Measurements from ENCODE around the gene RAMP3. TPM values are rescaled to one million over a fixed set of nuclear protein-coding genes. Genes with fewer than 3 reads are reported as not detected.

RAMP3 gene
- total RNA-seq, 1 experiment from 2014 or later, result not detected

DNA sequence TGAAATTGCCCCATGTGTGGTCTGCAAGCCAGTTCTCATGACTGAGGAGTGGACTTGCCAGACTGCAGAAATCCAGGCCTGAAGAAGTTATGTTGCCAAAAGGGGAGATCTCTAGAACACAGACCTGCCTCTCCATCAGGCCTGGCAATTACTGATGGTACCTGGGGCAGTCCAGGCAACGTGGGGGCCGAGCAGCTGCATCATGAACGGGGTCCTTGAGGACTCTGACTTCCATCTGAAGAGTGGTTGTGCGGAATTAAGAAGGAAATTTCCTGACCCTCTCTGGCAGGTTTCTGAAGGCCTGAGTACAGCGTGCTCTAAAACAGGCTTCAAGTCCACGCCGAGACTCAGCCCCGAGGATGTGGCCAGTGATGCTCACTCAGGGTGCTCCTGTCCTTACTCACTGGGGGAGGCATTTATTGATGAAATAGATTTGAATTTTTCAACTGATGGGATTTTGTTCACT lies 30.4 kb downstream of the RAMP3 start:
- TF ChIP-seq CTCF (conservative IDR thresholded peaks at IDR 0.05), result no peak
- TF ChIP-seq EZH2 (IDR thresholded peaks at IDR 0.05; ENCODE audit: low read depth), result no peak
- CTCF ChIA-PET, result interaction anchor here (0.6 kb wide), 1 partner anchor 17 kb away, joined by 3 read pairs; no protein-coding TSS in a partner anchor
- Histone ChIP-seq H3K9me2 (ENCODE audit: insufficient read depth) (no peaks in the 10 kb centered on the region), H3K79me2 (ENCODE audit: low read depth) (no peaks in the 10 kb centered on the region), H3K9me3 (ENCODE audit: insufficient read depth, low read depth) (no peaks in the 10 kb centered on the region), H3K36me3 (ENCODE audit: low read depth) (no peaks in the 10 kb centered on the region), H3K27ac (no peak overlapping the region), H3K27me3 (ENCODE audit: insufficient read depth, low read depth) (peaks cover 99% of the 10 kb centered on the region), H4K20me1 (ENCODE audit: insufficient read depth) (no peaks in the 10 kb centered on the region), H2AFZ (no peak overlapping the region), H3F3A (ENCODE audit: insufficient read depth, low read depth) (no peaks in the 10 kb centered on the region), H3K4me3 (no peak overlapping the region), H3K4me1 (replicated peaks; ENCODE audit: insufficient read depth) (no peaks in the 10 kb centered on the region), H3K4me2 (no peak overlapping the region)
- no TSS peak for BruUV-seq (replicated peaks)
- POLR2A ChIA-PET (ENCODE audit: unreplicated experiment), result no interaction called here
- no peak for DNase-seq
- intact Hi-C loops (cut with micrococcal nuclease; ENCODE audit: unreplicated experiment), result no loop called here

DNA sequence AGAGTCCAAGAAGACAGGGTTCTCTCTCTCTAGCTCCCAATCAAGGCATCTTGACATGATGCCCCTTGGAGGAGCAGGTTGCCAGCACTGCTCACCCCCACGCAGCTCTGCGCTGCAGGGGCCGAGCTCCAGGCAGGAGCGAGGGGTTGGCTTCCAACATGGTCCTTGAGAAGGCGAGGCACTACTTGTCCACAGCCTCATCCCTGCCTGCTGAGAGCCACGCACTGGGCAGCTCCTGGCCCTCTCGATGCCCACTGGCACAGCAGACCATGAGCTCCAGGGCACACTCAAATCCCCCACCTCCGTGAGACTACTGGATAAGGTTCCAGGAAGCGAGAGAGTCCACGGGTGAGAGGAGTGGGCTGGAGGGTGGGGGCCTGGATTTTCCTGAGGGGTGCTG lies 31.1 kb downstream of the RAMP3 start:
- H3K4me3 ChIP-seq, result no peak overlapping the region
- no peak overlapping the region for H3K27ac ChIP-seq
- H4K20me1 ChIP-seq (ENCODE audit: insufficient read depth), result no peaks in the 10 kb centered on the region
- peaks cover 99% of the 10 kb centered on the region for H3K27me3 ChIP-seq (ENCODE audit: insufficient read depth, low read depth)
- H3K36me3 ChIP-seq (ENCODE audit: low read depth), result no peaks in the 10 kb centered on the region
- ChIA-PET POLR2A (ENCODE audit: unreplicated experiment) (no interaction called here), CTCF (interaction anchor here (0.6 kb wide), 1 partner anchor 17 kb away, joined by 3 read pairs; no protein-coding TSS in a partner anchor)
- no peaks in the 10 kb centered on the region for H3K4me1 ChIP-seq (replicated peaks; ENCODE audit: insufficient read depth)
- TF ChIP-seq EZH2 (IDR thresholded peaks at IDR 0.05; ENCODE audit: low read depth) (no peak), CTCF (conservative IDR thresholded peaks at IDR 0.05) (no peak)
- H3K9me3 ChIP-seq (ENCODE audit: insufficient read depth, low read depth), result no peaks in the 10 kb centered on the region
- intact Hi-C loops (cut with micrococcal nuclease; ENCODE audit: unreplicated experiment), result no loop called here
- DNase-seq, result no peak
- no peaks in the 10 kb centered on the region for H3K9me2 ChIP-seq (ENCODE audit: insufficient read depth)
- no TSS peak for BruUV-seq (replicated peaks)
- no peaks in the 10 kb centered on the region for H3F3A ChIP-seq (ENCODE audit: insufficient read depth, low read depth)
- no peak overlapping the region for H3K4me2 ChIP-seq
- no peaks in the 10 kb centered on the region for H3K79me2 ChIP-seq (ENCODE audit: low read depth)
- H2AFZ ChIP-seq, result no peak overlapping the region

DNA sequence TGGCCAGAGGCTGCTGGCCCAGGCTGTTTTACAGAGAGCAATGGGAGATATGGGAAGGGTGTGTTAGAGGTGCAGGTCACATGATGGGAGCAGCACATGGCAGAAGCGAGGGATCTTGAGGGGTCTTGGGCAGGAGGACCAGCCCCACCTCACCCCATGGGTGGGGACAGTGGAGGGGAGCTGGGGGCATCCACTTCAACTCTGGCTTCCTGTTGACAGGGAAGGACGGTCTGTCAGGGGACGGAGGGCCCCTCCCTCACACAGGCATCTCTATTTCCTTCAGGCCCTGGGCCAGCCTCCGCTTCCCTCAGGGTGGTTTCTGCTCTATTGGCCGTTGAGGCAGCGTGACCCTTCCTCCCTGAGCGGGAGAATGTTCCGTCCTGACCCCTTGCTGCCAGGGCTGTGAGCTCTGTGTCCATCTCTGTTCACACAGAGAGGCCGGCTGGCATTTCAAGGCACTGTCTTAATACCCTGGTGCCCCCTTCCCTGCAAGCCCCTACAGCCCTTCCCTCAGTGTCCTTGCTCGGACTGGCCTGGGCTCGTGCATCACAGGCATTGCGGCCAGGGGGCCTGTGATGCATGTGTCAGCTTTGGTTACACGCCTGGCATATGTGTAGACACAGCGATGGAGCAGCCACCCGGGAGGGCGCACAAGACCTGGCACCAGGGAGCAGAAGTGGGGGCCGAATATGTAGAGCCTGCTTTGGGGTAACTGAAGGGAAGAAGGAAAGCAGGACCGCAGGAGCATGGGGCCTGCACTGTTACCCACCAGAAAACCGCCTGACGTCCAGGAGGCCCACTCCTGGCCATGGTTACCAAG lies 31.8 kb downstream of the RAMP3 start:
- Histone ChIP-seq H3K9me2 (ENCODE audit: insufficient read depth) (no peaks in the 10 kb centered on the region), H3K36me3 (ENCODE audit: low read depth) (no peaks in the 10 kb centered on the region), H3K27me3 (ENCODE audit: insufficient read depth, low read depth) (peaks cover 99% of the 10 kb centered on the region), H3K9me3 (ENCODE audit: insufficient read depth, low read depth) (no peaks in the 10 kb centered on the region), H3K4me3 (no peak overlapping the region), H3K27ac (no peak overlapping the region), H3K4me2 (no peak overlapping the region), H4K20me1 (ENCODE audit: insufficient read depth) (no peaks in the 10 kb centered on the region), H3K4me1 (replicated peaks; ENCODE audit: insufficient read depth) (no peaks in the 10 kb centered on the region), H3K79me2 (ENCODE audit: low read depth) (no peaks in the 10 kb centered on the region), H3F3A (ENCODE audit: insufficient read depth, low read depth) (no peaks in the 10 kb centered on the region), H2AFZ (no peak overlapping the region)
- ChIA-PET CTCF (no interaction called here), POLR2A (ENCODE audit: unreplicated experiment) (no interaction called here)
- no peak for TF ChIP-seq EZH2 (IDR thresholded peaks at IDR 0.05; ENCODE audit: low read depth)
- TF ChIP-seq CTCF (conservative IDR thresholded peaks at IDR 0.05), result no peak
- BruUV-seq (replicated peaks), result no TSS peak
- DNase-seq, result no peak
- intact Hi-C loops (cut with micrococcal nuclease; ENCODE audit: unreplicated experiment), result no loop called here
